Neuron (in vitro differentiated cells): ENCODE data around the gene TEX264.

Source experiments
- H2AFZ ChIP-seq: one replicate; pipeline ENCODE4 v1.6.1; 2013; ENCODE audit warnings: low read depth, mild to moderate bottlenecking, inconsistent platforms, low read length, moderate library complexity
- H3K27me3 ChIP-seq: one replicate; pipeline ENCODE4 v1.6.1; 2013; ENCODE audit warnings: low read length; ENCODE audit not compliant: insufficient read depth
- H3K36me3 ChIP-seq: one replicate; pipeline ENCODE4 v1.6.1; 2013; ENCODE audit warnings: low read length; ENCODE audit not compliant: insufficient read depth
- H3K4me1 ChIP-seq: one replicate; pipeline ENCODE4 v1.6.1; 2013; ENCODE audit warnings: low read length; ENCODE audit not compliant: insufficient read depth
- H3K4me3 ChIP-seq: 2 replicates; pipeline ENCODE4 v1.5.1; 2013; ENCODE audit warnings: mild to moderate bottlenecking, low read length, moderate library complexity
- H3K9me3 ChIP-seq: one replicate; pipeline ENCODE4 v1.6.1; 2013; ENCODE audit warnings: low read length

The TEX264 gene

DNA sequence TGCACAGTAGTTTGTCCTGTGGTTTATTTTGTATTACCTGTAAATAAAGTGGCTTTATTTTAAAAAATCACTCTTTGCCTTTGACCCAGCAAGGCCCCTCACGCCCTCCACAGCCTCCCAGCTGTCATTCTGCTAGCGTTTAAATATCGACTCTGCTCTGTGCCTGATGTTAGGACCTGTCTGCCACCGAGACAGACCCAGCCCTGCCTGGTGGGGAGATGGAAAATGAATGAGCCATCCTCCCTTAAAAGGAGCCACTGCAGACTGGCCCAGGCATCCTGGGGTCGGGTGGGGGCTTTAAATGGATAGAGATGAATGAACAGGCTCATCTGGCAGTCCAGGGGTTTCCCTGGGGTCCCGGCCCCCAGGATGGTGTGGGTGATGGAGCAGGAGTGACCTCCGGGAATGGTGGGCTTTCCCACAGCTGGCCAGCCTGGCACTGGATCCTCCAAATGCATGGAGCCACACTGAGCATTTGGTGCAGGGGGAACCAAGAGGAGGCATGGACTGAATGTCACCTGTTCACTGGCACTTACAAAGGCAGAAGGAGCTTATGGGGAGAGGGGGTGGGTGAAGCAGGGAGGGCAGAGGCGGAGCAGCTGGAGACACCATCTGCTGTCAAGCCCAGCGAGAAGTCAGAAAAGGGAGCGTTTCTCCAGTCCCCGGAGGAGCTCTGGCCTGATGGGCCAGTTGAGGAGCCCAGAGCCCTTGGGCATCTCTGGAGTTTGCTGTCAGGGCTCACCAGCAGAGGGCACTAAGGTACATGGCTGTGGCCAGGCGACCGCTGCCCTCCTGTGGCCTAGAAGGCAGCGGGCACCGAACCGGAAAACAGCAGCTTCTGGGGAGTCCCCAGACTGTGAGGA, 47.7 kb downstream of the TEX264 start:
- no peaks in the 10 kb centered on the region for H3K9me3 ChIP-seq
- H2AFZ ChIP-seq, result no peak overlapping the region
- H3K4me3 ChIP-seq, result no peak overlapping the region
- no peaks in the 10 kb centered on the region for H3K27me3 ChIP-seq
- H3K4me1 ChIP-seq, result no peaks in the 10 kb centered on the region
- H3K36me3 ChIP-seq, result peaks cover 13% of the 10 kb centered on the region

DNA sequence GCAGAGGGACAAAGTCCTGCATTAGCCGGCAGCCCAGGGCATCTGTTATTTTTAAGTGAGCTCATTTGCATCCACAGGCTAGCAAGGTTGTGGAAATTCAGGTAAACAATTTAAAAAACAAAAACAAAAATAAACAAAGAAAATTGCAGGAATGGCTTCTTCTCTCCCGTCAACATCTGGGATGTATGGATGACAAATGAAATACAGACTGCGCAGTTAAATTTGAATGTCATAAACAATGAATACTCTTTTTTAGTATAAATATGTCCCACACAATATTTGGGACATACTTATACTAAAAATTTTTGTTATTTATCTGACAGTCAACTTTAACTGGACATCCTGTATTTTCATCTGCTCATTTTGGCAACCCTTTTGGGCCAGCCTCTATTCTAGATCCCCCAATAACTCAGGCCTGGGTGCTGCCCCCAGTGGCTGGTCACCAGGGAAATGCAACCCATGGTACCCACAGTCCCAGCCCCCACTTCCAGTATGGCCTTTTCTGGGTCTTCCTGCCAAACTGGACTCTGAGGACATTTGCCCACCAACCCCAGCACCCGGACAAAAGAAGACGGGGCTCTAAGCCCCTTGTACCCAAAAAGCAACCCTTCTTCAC, 48.5 kb downstream of the TEX264 start:
- Histone ChIP-seq H2AFZ (no peak overlapping the region), H3K36me3 (peaks cover 13% of the 10 kb centered on the region), H3K9me3 (no peaks in the 10 kb centered on the region), H3K27me3 (no peaks in the 10 kb centered on the region), H3K4me1 (no peaks in the 10 kb centered on the region), H3K4me3 (no peak overlapping the region)

GRCh38 chr3:51720292-51721061, 49.4 kb downstream of the TEX264 start:
- no peaks in the 10 kb centered on the region for H3K9me3 ChIP-seq
- no peak overlapping the region for H2AFZ ChIP-seq
- H3K4me3 ChIP-seq, result no peak overlapping the region
- no peaks in the 10 kb centered on the region for H3K4me1 ChIP-seq
- no peaks in the 10 kb centered on the region for H3K27me3 ChIP-seq
- peaks cover 11% of the 10 kb centered on the region for H3K36me3 ChIP-seq

GRCh38 chr3:51721062-51721745, 50.2 kb downstream of the TEX264 start:
- H3K36me3 ChIP-seq, result peaks cover 7% of the 10 kb centered on the region
- no peak overlapping the region for H2AFZ ChIP-seq
- H3K4me3 ChIP-seq, result no peak overlapping the region
- H3K27me3 ChIP-seq, result no peaks in the 10 kb centered on the region
- H3K9me3 ChIP-seq, result no peaks in the 10 kb centered on the region
- no peaks in the 10 kb centered on the region for H3K4me1 ChIP-seq

GRCh38 chr3:51722362-51722761, 51.3 kb downstream of the TEX264 start:
- H3K27me3 ChIP-seq, result no peaks in the 10 kb centered on the region
- H3K36me3 ChIP-seq, result peaks cover 2% of the 10 kb centered on the region
- no peaks in the 10 kb centered on the region for H3K4me1 ChIP-seq
- H2AFZ ChIP-seq, result no peak overlapping the region
- no peaks in the 10 kb centered on the region for H3K9me3 ChIP-seq
- no peak overlapping the region for H3K4me3 ChIP-seq

DNA sequence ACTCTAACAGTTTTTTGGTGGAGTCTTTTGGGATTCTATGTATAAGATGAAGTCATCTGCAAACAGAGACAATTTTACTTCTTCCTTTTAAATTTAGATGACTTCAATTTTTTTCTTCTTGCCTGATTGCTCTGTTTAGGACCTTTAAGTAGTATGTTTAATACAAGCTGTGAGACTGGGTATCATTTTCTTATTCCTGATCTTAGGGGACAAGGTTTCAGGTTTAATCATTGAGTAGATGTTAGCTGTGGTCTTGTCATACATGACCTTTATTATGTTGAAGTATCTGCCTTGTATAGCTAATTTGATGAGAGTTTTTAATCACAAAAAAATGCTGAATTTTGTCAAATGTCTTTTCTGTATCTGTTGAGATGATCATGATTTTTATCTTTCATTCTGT, 56.4 kb downstream of the TEX264 start:
- Histone ChIP-seq H3K4me1 (no peaks in the 10 kb centered on the region), H3K9me3 (no peaks in the 10 kb centered on the region), H3K36me3 (no peaks in the 10 kb centered on the region), H3K27me3 (no peaks in the 10 kb centered on the region), H3K4me3 (no peak overlapping the region), H2AFZ (no peak overlapping the region)

GRCh38 chr3:51729042-51729633, 58.1 kb downstream of the TEX264 start:
- H3K4me3 ChIP-seq, result no peak overlapping the region
- H3K36me3 ChIP-seq, result no peaks in the 10 kb centered on the region
- no peak overlapping the region for H2AFZ ChIP-seq
- no peaks in the 10 kb centered on the region for H3K9me3 ChIP-seq
- no peaks in the 10 kb centered on the region for H3K4me1 ChIP-seq
- no peaks in the 10 kb centered on the region for H3K27me3 ChIP-seq

- H3K27me3 ChIP-seq, result peaks cover 2% of the 10 kb centered on the region
- no peaks in the 10 kb centered on the region for H3K36me3 ChIP-seq
- no peaks in the 10 kb centered on the region for H3K9me3 ChIP-seq
- H3K4me3 ChIP-seq, result no peak overlapping the region
- no peaks in the 10 kb centered on the region for H3K4me1 ChIP-seq
- no peak overlapping the region for H2AFZ ChIP-seq
Observed at GRCh38 chr3:51733859-51734571, 63.0 kb downstream of the TEX264 start.

- H3K36me3 ChIP-seq, result no peaks in the 10 kb centered on the region
- H2AFZ ChIP-seq, result no peak overlapping the region
- no peaks in the 10 kb centered on the region for H3K9me3 ChIP-seq
- peaks cover 7% of the 10 kb centered on the region for H3K27me3 ChIP-seq
- H3K4me1 ChIP-seq, result no peaks in the 10 kb centered on the region
- no peak overlapping the region for H3K4me3 ChIP-seq
Observed at GRCh38 chr3:51734572-51734907, 63.5 kb downstream of the TEX264 start.

DNA sequence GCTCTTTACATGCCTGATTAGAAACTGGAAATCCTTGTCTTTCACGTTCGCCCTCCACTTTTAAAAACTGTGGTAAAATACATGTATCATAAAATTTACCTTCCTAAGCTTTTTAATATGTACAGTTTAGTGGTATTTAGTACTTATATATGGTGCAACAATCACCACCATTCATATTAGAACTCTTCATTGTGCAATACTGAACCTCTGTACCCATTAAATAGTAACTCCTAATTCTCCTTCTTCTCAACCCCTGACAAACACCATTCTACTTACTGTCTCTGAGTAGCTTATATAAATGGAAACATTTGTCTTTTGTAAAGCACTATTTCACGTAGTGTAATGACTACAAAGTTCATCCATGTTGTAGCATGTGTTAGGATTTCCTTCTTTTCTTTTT, 64.0 kb downstream of the TEX264 start:
- H3K4me1 ChIP-seq, result no peaks in the 10 kb centered on the region
- peaks cover 12% of the 10 kb centered on the region for H3K27me3 ChIP-seq

DNA sequence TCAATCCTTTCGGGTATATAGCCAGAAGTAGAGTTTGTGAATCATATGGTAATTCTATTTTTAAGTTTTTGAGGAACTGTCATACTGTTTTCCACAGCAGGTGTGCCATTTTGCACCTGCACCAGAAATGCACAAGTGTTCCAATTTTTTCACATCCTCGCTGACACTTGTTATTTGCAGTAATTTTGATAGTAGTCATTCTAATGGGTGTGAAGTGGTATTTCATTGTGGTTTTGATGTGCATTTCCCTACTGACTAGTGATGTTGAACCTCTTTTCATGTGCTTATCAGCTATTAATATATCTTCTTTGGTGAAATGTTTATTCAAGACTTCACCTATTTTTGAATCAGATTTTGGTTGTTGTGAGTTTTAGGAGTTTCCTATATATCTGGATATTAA, 64.9 kb downstream of the TEX264 start:
- no peaks in the 10 kb centered on the region for H3K36me3 ChIP-seq
- H3K27me3 ChIP-seq, result peaks cover 16% of the 10 kb centered on the region
- H3K9me3 ChIP-seq, result no peaks in the 10 kb centered on the region
- H2AFZ ChIP-seq, result no peak overlapping the region
- H3K4me3 ChIP-seq, result no peak overlapping the region
- no peaks in the 10 kb centered on the region for H3K4me1 ChIP-seq

More for the DNA sequence above, 64.0 kb downstream of the TEX264 start:
- no peaks in the 10 kb centered on the region for H3K36me3 ChIP-seq
- H3K4me3 ChIP-seq, result no peak overlapping the region
- H3K9me3 ChIP-seq, result no peaks in the 10 kb centered on the region
- no peak overlapping the region for H2AFZ ChIP-seq

DNA sequence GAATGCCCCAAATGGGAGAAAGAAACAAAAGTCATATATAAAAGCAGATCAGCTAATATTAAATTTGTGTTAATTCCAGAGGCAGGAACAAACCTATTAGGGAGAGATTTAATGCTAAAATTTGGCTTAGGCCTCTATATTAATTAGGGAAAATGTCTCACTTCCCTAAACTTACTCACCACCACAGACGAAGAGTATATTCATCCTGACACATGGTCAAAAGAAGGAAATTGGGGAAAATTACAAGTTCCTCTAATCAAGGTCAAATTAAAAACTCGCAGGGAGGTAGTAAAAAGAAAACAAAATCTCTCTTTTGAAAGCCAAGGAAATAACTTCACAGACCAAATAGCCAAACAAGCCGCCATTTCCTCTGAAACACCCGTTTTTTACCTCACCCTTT, 68.1 kb downstream of the TEX264 start:
- Histone ChIP-seq H3K4me3 (no peak overlapping the region), H3K27me3 (peaks cover 16% of the 10 kb centered on the region), H2AFZ (no peak overlapping the region), H3K9me3 (no peaks in the 10 kb centered on the region), H3K36me3 (no peaks in the 10 kb centered on the region), H3K4me1 (no peaks in the 10 kb centered on the region)
